Hypothalamus (tissue), 51 donors: ENCODE data around the gene NT5DC4.

Experiments
- DNase-seq, 51 donors: peaks; one replicate each; lab custom pipeline; 2025; lab: John Stamatoyannopoulos, UW

NT5DC4 gene

DNA sequence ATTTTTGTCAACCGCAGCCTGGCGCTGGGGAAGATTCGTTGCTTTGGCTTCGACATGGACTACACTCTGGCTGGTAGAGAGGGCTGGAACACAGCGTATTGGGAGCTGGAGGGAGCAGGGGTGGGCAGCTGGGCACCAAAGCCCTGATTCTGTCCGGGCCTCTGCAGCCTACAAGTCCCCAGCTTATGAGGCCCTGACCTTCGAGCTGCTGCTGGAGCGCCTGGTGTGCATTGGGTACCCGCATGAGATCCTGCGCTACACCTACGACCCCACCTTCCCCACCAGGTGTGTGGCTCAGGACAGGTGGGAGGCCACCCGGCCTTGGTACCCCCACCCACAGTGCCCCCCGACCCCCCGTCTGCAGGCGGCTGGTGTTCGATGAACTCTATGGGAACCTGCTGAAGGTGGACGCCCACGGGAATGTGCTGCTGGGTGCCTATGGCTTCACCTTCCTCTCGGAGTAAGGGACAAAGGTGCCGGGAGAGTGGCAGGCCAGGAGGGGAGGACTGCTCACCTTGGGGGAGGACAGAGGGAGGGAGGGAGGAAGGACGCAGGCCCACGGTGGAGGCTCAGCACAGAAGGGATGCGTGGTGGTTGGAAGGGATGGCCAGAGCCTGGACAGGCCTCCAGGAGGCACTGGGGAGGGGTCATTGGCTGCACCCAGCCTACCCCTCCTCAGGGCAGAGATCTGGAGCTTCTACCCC lies 1.2 kb downstream of the NT5DC4 start:
- no peak for DNase-seq

DNA sequence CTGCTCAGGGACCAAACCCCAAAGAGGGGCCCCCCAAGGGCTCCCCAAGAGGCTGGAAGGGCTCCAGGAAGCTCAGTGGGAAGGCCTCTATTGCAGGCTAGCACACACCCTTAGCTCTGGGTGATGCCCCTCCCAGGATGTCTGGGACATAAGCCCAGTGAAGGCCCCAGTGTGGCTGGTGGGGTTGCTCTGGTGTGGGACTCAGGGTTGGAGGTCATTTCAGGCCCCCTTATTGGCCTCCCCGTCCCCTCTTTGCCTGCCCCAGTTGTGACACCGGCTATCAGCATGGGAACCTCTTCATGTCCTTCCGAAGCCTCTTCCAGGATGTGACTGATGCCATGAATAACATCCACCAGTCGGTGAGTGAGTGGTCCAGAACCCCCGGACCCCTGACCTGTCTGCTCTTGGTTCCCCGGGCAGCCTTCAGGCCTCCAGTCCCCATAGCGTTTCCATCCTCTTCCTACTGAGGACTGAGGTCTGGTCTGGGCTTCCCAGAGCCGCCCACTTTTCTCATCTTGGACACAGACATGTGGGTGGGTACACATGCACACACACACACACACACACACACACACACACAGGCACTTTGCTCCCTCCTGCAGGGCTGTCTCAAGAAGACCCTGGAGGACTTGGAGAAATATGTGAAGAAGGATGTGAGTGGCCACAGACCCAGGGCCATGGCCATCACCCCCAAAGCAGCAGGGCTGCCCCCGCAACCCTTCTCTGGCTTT lies 2.2 kb downstream of the NT5DC4 start:
- DNase-seq, result no peak

DNA sequence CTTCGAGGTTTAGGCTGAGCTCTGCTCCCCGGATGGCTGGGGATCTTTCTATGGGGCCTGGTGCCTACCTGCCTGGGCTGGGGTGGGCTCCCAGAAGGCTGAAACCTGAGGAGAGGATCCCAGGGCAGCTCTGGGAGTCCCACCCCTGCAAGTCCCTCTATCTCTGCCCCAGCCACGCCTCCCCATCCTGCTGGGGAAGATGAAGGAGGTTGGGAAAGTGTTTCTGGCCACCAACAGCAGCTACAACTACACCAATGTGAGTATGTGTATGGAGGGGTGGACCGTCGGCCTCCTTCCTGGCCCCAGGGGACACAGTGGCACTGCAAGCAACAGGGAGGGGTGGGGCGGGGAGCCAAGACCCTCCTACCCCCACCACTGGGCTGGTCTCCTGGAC lies 2.7 kb downstream of the NT5DC4 start:
- DNase-seq, result no peak

DNA sequence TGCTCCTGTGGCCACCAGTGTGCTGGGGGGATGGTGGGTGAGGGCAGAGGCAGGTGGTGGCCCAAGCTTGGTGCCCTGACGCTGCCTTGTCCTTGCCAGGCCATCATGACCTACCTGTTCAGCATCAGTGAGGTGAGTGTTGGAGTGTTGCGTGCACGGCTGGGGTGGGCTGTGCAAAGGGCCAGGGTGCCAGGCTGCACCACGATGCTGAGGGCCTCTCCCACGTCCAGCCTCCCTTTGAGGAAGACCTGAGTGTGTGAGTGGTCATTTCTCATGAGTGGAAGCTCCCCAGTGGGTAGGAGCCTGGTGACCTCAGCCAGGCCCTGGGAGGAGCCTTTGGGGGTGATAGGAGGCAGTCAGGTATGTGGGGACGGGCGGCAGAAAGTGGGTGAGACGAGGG lies 3.2 kb downstream of the NT5DC4 start:
- DNase-seq, result no peak

DNA sequence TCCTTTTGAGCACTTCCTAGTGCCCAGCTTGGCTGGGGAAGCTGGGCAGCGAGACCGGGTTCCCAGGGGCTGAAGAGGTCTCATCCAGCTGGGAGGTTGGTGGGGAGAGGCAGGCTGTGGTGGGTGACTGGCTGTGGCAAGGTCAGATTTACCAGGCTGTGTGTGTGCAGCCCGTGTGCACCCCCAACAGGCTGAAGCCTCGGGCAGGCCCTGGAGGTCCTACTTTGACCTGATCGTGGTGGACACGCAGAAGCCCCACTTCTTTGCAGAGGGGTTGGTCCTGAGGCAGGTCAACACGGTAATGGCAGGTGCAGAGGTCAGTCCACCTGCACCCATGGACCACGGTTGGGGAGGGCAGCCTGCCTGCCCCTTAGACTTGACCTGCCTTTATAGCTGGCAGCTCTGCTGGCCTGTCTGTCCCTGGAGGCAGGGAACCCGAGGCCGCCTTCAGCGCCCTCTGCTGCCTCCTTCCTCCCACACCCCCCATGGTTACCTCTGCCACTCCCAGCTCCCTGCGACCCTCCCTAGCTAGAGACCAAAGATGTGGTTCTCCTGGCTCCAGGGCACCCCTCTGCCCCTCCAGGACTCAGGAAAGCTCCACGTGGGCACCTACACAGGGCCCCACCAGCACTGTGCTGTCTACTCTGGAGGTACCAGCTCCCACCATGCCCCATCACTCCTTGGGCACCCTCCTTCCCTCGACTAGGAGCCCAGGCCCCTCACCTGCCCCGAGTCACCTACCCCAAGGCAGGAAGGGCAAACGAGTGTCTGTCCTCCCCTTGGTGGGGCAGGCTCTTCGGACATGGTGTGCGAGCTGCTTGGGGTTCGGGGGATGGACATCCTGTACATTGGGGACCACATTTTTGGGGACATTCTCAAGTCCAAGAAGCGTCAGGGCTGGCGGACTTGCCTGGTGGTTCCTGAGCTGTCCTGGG lies 4.0 kb downstream of the NT5DC4 start:
- no peak for DNase-seq

DNA sequence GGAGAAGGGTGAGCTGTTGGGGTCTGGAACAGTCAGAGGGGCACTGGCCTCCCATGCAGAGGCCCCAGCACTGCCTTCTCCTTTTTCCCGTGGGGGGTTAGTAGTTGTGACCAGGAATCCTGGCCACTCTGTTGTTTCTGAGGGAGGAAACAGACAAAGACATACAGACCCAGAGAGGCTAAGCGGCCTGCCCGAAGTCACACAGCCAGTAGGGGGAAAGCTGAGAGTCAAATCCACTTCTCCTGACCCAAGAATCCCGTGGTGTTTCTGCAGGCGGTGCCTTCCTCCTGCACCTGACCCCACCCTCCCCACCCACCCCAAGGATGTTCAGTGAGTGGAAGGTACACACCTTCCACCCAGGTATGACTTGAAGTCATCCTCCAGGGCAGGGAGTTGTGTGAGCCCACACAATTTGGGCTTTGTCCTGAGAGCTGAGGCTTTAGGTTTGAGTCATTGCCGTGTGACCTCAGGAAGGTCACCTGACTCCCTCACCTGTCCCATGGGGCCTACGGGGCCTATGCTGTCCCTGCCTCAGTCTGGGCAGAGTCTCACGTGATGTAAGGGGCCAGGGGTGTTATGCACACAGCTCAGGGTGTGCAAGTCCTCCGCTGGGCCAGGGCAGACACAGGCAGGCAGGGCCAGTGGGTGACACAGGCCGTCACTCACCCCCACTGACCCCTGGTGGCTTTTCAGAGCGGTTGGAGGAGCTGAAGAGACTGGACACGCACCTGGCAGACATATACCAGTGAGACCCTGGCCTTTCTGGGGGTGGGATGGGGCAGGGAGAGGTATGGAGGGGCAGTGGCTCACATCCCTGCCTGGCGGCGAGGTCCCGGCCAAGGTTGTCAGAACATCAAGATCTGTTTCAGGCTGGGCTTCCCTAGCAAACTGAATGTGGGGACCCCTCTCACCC lies 5.0 kb downstream of the NT5DC4 start:
- DNase-seq, result no peak

DNA sequence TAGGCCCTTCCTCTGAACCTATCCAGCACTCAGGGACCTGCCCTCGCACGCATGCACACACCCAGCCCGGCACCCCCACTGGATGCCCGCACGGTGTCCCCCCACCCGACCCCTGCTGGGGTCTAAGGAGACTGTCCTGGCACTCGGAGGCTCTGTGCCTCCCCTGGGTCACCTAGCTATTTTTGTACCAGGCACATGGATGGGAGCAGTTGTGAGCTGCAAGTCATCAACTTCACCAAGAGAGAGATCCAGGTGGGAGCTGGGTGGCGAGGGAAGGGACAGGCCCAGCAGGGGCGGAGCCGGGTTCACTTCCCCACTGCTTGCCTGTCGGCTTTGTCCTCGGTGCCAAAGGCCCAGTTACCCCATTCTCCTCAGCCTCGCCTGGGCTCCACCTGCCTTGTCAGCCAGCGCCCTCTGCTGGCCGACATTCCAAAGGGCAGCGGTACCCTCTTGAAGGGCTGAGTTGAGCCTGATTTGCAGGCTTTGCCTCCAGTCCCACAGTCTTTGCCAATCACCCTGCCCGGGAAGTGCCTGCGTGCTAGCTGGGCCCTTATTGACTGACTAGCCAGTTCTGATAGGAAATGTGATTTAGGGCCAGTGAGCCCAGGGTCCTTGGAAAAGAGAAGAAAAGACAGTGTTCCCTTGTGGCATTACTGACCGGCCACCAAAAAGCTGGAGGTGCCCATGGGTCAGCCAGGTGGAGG lies 5.8 kb downstream of the NT5DC4 start:
- DNase-seq, result peak; percentile 13 to 91 (median 75)

DNA sequence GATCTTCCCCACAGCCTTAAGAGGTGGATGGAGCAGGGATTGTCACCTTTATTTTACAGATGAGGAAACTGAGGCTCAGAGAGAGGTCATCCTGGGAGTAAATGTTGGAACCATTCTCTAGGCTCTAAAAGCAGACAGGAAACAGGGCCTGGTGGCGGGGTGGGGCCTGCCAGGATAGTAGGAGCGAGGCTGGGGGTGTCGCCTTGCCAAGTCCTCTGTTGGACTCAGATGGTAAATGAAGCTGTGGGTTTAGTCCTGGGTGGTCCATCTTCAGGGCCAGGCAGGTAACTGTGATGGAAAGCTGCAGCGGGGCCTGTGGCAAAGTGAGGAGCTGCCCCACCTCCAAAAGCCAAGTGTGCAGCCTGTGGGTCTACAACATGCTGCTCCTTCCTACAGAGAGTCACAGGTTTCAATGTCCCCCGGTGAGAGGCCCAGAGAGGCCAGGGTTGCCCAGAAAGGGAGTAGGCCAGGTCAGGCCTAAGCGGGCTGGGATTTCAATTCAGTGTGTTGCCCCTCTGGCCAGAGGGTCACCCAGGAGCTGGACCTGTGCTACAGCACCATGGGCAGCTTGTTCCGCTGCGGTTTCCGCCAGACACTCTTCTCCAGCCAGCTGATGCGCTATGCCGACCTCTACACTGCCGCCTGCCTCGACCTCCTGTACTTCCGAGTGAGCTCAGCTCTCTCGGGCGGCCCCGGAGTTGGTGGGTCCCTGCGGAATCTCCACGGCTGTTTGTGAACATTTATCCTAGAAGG lies 6.6 kb downstream of the NT5DC4 start:
- no peak for DNase-seq

DNA sequence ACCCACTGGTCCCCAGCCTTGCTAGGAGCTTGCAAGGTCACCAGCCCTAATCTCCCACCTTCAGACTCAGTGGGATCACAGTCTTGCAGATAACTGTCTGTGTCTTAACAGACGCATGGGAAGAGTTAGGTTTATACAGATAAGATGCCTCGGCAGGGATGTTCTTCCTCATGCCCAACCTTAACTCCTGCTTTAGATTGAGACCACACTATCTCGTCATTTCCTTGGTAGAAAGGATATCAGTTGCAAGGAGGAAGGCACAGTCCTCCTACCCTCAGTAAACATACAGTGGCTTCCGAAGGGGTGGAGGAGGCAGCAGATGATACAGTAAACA lies 7.2 kb downstream of the NT5DC4 start:
- no peak for DNase-seq

DNA sequence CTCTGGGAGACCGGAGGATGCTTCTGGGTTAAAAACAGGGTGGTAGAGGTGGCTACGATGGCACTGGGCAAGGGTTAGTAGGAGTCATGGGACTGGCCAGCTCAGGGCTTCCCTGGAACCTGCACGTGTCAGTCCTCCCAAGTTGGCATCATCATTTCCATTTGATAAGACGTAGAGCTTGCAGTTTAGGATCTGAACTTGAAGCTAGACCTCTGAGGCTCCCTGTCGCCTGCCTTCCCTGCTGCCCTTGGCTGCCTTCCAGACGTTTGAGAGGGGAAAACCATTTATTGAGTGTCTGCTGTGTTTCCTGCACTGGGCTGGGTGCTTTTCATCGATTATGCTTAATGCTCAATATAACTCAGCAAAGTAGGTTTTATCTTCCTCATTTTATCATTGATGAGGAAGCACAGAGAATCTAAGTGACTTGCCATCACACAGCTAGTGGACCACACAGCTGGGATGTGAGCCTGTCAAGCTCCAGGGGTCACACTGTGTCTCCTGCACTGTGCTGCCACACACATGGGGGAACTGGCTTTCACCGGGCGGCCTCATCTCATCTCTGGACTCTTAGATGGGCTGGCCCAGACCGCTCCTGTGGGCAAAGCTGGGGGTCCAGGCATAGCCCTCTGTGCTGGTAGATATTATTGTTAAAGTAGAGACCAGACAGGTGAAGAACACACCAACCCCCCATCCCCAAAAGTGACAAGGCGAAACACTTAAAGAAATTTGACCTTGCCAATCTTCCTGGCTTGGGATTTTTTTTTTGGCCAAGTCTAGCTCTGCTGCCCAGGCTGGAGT lies 7.8 kb downstream of the NT5DC4 start:
- DNase-seq, result no peak

DNA sequence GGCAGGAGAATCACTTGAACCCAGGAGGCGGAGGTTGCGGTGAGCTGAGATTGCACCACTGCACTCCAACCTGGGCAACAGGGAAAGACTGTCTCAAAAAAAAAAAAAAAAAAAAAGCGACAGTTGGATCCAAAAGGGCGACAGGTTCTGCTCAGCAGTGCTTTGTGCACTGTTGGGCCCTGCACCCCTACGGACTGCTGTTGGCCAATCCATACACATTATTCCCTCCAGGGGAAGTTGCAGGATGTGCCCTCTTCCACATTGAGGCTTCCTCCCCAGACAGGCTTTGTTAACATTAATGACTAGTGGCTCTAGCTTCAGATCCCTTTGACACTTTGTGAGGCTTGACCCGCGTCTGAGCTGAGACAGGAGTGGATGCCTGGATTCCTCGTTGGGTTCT lies 9.4 kb downstream of the NT5DC4 start:
- DNase-seq, result no peak

DNA sequence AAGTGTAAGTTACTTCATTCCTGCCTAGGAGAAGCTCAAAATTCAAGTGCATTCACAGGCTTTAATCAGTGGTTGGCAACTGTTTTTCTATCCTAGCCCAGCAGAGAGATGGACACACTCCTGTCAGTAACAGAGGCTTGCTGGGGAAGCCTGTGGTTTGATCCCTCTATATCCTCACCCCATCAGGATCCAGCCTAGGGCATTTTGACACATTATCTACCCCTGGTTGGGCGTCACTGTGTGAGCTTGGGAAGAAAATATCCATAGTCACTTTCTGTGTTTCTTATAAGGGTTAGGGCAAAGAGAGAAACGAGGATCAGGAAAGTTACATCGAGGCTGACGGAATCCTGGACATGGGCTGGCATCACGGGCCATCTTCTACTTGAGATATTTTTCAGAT lies 10.0 kb downstream of the NT5DC4 start:
- no peak for DNase-seq

DNA sequence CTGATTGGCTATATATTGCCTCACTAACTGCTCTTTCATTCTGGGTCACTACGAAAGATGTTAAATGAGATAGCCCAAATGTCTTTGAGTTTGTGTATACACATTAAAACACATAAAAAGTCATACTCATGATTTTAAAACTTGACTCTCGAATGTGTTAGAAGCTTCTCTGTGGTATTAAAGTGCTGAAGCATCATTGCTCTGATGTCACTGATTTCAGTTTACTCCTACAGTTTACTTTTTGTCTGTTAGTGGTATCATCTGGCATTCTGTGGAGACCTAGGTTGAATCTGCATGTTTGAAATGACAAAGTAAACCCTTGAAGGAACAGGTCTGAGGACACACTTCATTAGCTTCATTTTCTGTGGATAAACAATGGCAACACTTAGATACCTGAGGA lies 10.7 kb downstream of the NT5DC4 start:
- no peak for DNase-seq

DNA sequence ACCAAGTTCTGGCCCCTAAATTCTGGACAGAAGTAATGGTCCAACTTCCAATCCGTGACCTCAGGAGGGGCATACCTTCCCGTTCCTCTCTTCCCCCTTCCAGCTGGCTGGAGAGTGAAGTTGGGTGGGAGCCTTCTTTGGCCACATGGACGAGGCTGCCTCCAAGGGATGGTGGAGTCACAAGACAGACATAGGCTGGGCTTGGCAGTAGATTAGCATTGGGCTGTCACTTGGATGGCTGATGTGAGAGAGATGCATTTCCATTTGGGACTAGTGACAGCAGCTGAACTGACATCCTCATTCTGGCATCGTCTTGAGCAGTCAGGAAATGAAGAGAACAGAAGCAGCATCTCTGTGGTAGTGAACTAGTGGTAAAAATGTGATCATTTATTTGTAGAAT lies 12.6 kb downstream of the NT5DC4 start:
- DNase-seq, result no peak

DNA sequence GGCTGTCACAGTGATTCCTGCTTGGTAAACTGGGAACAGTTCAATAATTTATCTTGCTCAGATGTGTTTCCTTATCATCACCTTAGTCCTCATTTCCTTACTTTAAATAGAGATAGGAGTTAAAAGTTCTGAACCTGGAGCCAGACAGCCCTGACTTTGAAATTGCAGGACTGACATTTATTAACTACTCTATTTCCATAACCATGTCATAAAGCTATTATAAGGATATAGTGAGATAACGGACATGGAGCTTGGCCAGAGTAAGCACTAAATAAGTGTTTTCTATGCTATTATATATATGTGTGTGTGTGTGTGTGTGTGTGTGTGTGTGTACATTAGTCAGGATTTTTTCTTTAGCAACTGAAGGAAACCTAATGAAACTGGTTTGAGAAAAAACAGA lies 13.1 kb downstream of the NT5DC4 start:
- no peak for DNase-seq

DNA sequence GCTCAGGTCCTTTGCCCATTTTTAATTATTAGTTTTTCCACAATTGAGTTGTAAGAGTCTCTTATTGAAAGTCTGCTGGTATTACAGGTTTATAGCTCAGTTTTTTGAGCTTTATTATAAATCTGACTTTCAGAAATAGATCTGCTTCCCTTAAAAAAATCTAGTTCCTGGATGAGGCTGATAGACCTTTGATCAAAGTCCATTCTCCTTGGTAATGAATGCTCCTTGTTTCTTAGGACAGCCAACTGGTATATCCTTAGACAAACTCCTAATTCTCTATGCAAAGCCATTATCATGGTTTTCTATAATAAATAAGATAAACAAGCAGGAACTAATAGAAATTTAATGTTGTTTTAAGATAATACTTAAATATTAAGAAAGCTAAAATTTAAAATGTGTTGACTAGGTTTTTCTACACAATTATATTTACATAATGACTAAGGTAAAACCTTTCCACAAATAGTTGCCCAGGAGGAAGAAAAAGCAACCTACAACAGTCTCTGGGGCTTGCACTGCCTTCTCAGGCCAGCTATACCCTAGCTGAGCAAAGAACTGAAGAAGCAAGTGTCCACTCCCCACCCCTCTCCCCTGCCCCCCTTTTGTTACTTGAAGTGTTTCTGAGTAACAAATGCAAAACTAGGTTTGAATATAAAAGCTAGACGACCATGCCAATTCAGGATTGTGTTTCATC lies 16.9 kb downstream of the NT5DC4 start:
- no peak for DNase-seq

DNA sequence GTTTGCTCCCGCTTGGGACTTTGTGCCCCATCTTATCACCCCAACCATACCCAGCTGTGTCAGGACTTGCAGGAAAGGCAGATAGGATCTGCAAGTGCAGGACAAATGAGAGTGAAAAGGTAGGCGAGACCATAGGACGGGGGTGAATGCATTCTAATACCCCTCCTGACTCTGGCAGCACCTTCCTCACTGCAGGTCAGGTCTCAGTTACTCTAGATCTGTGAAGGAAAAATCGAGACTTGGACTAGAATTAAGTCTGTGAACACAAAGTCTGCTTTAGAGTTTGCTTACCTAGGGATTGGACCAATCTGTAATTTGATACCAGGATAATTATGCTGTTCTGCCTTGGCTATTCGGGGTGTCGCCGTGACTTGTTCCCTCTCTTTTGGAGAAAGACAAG lies 19.7 kb downstream of the NT5DC4 start:
- DNase-seq, result no peak
